ENCODE results near the gene ASTN2.

The ASTN2 gene

DNA sequence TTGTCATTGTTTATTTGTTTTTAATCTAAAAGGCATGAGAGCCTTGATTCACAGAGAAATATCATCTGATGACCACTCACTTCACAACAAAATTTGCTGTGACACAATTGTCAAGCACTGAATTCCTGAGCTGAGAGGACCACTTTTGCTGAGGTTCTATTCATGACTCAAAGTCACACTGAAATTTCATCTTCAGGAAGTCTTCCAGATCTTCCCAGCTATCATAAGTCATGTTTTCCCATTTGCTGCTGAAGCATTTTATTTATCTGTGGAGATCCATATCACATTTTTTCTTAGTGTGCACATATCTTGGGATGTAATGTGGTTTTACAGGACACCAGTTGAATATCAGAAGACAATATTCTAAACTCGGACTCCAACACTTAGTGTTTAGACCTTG is 982.8 kb downstream of the ASTN2 start:
- no peak for TF ChIP-seq SIN3A (IDR thresholded peaks at IDR 0.05; ENCODE audit: borderline replicate concordance, insufficient read depth, low read length)
- TF ChIP-seq, protein P1, sequence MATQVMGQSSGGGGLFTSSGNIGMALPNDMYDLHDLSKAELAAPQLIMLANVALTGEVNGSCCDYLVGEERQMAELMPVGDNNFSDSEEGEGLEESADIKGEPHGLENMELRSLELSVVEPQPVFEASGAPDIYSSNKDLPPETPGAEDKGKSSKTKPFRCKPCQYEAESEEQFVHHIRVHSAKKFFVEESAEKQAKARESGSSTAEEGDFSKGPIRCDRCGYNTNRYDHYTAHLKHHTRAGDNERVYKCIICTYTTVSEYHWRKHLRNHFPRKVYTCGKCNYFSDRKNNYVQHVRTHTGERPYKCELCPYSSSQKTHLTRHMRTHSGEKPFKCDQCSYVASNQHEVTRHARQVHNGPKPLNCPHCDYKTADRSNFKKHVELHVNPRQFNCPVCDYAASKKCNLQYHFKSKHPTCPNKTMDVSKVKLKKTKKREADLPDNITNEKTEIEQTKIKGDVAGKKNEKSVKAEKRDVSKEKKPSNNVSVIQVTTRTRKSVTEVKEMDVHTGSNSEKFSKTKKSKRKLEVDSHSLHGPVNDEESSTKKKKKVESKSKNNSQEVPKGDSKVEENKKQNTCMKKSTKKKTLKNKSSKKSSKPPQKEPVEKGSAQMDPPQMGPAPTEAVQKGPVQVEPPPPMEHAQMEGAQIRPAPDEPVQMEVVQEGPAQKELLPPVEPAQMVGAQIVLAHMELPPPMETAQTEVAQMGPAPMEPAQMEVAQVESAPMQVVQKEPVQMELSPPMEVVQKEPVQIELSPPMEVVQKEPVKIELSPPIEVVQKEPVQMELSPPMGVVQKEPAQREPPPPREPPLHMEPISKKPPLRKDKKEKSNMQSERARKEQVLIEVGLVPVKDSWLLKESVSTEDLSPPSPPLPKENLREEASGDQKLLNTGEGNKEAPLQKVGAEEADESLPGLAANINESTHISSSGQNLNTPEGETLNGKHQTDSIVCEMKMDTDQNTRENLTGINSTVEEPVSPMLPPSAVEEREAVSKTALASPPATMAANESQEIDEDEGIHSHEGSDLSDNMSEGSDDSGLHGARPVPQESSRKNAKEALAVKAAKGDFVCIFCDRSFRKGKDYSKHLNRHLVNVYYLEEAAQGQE (IDR thresholded peaks at IDR 0.05; ENCODE audit: insufficient read depth in 1 of 2, low read depth in 2 of 2, low read length in 2 of 2) = no peak
- TF ChIP-seq POLR2AphosphoS5 (IDR thresholded peaks at IDR 0.05; ENCODE audit: low read depth, low read length) = no peak
- no peak for TF ChIP-seq TAF1 (IDR thresholded peaks at IDR 0.05; ENCODE audit: borderline replicate concordance, insufficient read depth, low read length)
- TF ChIP-seq FOXP2 (optimal IDR thresholded peaks at IDR 0.05; ENCODE audit: borderline replicate concordance, extremely low read depth, extremely low read length, insufficient read depth) = no peak

DNA sequence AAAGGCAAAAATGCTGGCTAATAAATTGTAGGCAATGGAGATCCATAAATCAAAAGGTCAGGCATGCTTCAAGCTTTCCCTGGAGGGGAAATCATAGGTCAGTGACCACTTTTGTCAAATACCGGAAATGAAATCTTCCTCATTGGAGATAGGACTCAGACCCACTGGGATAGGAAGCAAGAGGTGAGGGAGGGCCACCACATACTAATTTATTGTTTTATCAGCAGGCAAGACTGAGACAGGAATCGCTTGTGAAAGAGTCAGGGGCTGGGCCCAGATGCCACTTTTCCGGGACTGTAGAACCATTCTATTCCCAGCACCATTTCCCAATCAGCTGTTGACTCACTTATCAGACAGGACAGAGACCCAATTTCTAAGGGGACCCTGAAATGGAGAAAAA is 984.0 kb downstream of the ASTN2 start:
- TF ChIP-seq, protein P1 (IDR thresholded peaks at IDR 0.05; ENCODE audit: insufficient read depth in 1 of 2, low read depth in 2 of 2, low read length in 2 of 2) = no peak
- TF ChIP-seq FOXP2 (optimal IDR thresholded peaks at IDR 0.05; ENCODE audit: borderline replicate concordance, extremely low read depth, extremely low read length, insufficient read depth) = no peak
- TF ChIP-seq TAF1 (IDR thresholded peaks at IDR 0.05; ENCODE audit: borderline replicate concordance, insufficient read depth, low read length) = no peak
- TF ChIP-seq POLR2AphosphoS5 (IDR thresholded peaks at IDR 0.05; ENCODE audit: low read depth, low read length) = no peak
- no peak for TF ChIP-seq SIN3A (IDR thresholded peaks at IDR 0.05; ENCODE audit: borderline replicate concordance, insufficient read depth, low read length)

DNA sequence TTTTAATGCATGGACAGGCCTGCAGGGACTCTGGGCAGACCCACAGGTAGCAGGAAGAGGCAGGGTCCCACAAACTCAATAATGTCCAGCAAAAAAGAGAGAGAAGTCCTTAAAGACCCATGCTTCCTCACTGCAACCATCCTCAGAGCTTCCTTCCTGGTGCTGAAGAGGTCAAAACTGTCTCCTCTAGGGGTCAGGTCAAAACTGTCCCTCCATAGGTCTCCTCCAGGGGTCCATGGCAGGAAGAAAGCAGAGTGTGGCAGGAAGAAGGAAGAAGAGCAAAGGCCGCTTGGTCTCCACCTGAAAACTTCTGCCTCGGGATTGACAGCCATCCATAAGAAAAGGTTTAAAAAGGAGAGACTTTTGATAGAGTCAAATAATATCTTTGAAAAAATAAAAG is 989.6 kb downstream of the ASTN2 start:
- TF ChIP-seq, protein P1 (IDR thresholded peaks at IDR 0.05; ENCODE audit: insufficient read depth in 1 of 2, low read depth in 2 of 2, low read length in 2 of 2) = no peak
- TF ChIP-seq POLR2AphosphoS5 (IDR thresholded peaks at IDR 0.05; ENCODE audit: low read depth, low read length) = no peak
- TF ChIP-seq TAF1 (IDR thresholded peaks at IDR 0.05; ENCODE audit: borderline replicate concordance, insufficient read depth, low read length) = no peak
- TF ChIP-seq SIN3A (IDR thresholded peaks at IDR 0.05; ENCODE audit: borderline replicate concordance, insufficient read depth, low read length) = no peak
- no peak for TF ChIP-seq FOXP2 (optimal IDR thresholded peaks at IDR 0.05; ENCODE audit: borderline replicate concordance, extremely low read depth, extremely low read length, insufficient read depth)

DNA sequence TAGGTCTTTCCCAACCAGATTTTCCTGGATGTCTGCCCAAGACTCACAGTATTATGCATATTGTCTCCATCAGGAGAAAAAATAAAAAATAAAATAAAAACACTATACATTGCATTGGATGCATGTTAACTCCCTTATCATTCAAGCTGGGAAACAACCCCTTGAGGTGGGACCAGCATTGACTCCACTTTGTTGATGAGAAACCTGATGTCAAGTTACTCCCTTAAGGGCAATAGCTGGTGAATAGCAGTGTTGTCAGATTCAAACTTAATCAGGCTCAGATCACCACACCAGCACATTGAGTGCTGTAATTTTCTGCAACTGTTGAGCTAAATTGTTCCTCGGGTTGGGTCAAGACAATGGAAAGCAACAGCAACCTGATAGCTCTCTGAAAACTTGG is 991.7 kb downstream of the ASTN2 start:
- TF ChIP-seq FOXP2 (optimal IDR thresholded peaks at IDR 0.05; ENCODE audit: borderline replicate concordance, extremely low read depth, extremely low read length, insufficient read depth) (no peak), SIN3A (IDR thresholded peaks at IDR 0.05; ENCODE audit: borderline replicate concordance, insufficient read depth, low read length) (no peak), POLR2AphosphoS5 (IDR thresholded peaks at IDR 0.05; ENCODE audit: low read depth, low read length) (no peak), TAF1 (IDR thresholded peaks at IDR 0.05; ENCODE audit: borderline replicate concordance, insufficient read depth, low read length) (no peak)
- TF ChIP-seq, protein P1 (IDR thresholded peaks at IDR 0.05; ENCODE audit: insufficient read depth in 1 of 2, low read depth in 2 of 2, low read length in 2 of 2) = no peak

Data from PFSK-1 (cell line).